Breast epithelium (tissue), 4 donors: ENCODE data around the gene SMAD7. TPM values are rescaled to one million over a fixed set of nuclear protein-coding genes. Genes with fewer than 3 reads are reported as not detected.

Source experiments
- DNase-seq, 2 donors: peaks; one replicate each; pipeline ENCODE4 v3.0.0-alpha.2; 2019; ENCODE audit warnings: low spot score in 2 of 2
- H3K27ac ChIP-seq, 2 donors: fragments of 200-600 bp; sonication (generic) in 1 of 2; one replicate each; pipeline ENCODE4 v1.5.1; 2016 to 2019; ENCODE audit warnings: mild to moderate bottlenecking in 1 of 2
- H3K27me3 ChIP-seq, 2 donors: fragments of 200-600 bp; sonication (generic) in 1 of 2; one replicate each; pipeline versions ENCODE4 v1.5.1 to v1.6.0; 2017 to 2019; ENCODE audit warnings: control low read depth in 1 of 2, mild to moderate bottlenecking in 1 of 2
- H3K36me3 ChIP-seq: fragments of 200-600 bp; one replicate; pipeline ENCODE4 v1.5.1; 2019
- H3K4me1 ChIP-seq, 2 donors: fragments of 200-600 bp; sonication (generic); one replicate each; pipeline ENCODE4 v1.5.1; 2016 to 2019; ENCODE audit warnings: control low read depth in 1 of 2
- H3K4me3 ChIP-seq, 3 donors: fragments of 200-600 bp; sonication (generic); 1 replicate in 2 of 3; 2 replicates in 1 of 3; pipeline ENCODE4 v1.5.1; 2016 to 2019; ENCODE audit warnings: mild to moderate bottlenecking in 3 of 3, moderate library complexity in 2 of 3
- H3K9me3 ChIP-seq, 2 donors: fragments of 200-600 bp; sonication (generic) in 1 of 2; one replicate each; pipeline ENCODE4 v1.5.1; 2016 to 2019; ENCODE audit warnings: control low read depth in 1 of 2
- CTCF ChIP-seq, 3 donors: fragments of 450-650 bp; IDR thresholded peaks; one replicate each; pipeline ENCODE4 v1.5.1; 2016 to 2017; ENCODE audit warnings: antibody characterized with exemption in 3 of 3, mild to moderate bottlenecking in 3 of 3, moderate library complexity in 3 of 3
- POLR2A ChIP-seq: fragments of 450-650 bp; IDR thresholded peaks from one replicate; pipeline ENCODE4 v1.6.1; 2016; ENCODE audit warnings: antibody characterized with exemption, mild to moderate bottlenecking, moderate library complexity
- POLR2AphosphoS5 ChIP-seq, 3 donors: sonication (generic); formaldehyde crosslinking; IDR thresholded peaks; one replicate each; pipeline ENCODE4 v1.6.1; 2017; ENCODE audit warnings: antibody characterized with exemption in 3 of 3
- intact Hi-C: fragments of 100-400 bp; cut with DNase I; formaldehyde crosslinking; loops from one replicate; pipeline ENCODE4 v1.15.1; 2023; ENCODE audit warnings: low total_unique reads
- total RNA-seq, 3 donors: library from RNA; depleted of rRNA; stranded (reverse); fragments of >200 nt; gene quantifications; one replicate each; pipeline ENCODE4 v1.1.0, GENCODE V29; 2016

Gene SMAD7
- total RNA-seq, 3 donors from 2014 or later, result 17.4 to 21.2 (median 20.6) TPM

GRCh38 chr18:48951448-48952286 lies 902 bp upstream of the SMAD7 start:
- H3K4me3 ChIP-seq, result peak overlapping the region; percentile 90 to 97 (median 91)
- peak overlapping the region; percentile 97 to 99 for H3K27ac ChIP-seq
- peaks cover 8 to 20% of the 10 kb centered on the region in 2 donors for H3K4me1 ChIP-seq
- peak; percentile 87 for DNase-seq
- TF ChIP-seq CTCF (IDR thresholded peaks at IDR 0.05) (peak in 1 of 3 donors; percentile 47), POLR2AphosphoS5 (IDR thresholded peaks at IDR 0.05) (peak in 1 of 3 donors; percentile 47), POLR2A (no peak)
- intact Hi-C loops, result no loop called here
- no peaks in the 10 kb centered on the region for H3K36me3 ChIP-seq
- H3K9me3 ChIP-seq, result no peaks in the 10 kb centered on the region
- H3K27me3 ChIP-seq, result no peaks in the 10 kb centered on the region

- H3K4me3 ChIP-seq, result peak overlapping the region; percentile 90 to 97 (median 91)
- peaks cover 8 to 11% of the 10 kb centered on the region in 2 donors for H3K4me1 ChIP-seq
- intact Hi-C loops, result no loop called here
- no peaks in the 10 kb centered on the region for H3K9me3 ChIP-seq
- DNase-seq, result no peak
- H3K36me3 ChIP-seq, result no peaks in the 10 kb centered on the region
- H3K27me3 ChIP-seq, result no peaks in the 10 kb centered on the region
- peak in 1 of 3 donors; percentile 14 for TF ChIP-seq POLR2AphosphoS5 (IDR thresholded peaks at IDR 0.05)
- no peak for TF ChIP-seq POLR2A
- peak overlapping the region; percentile 81 to 99 for H3K27ac ChIP-seq
Observed at GRCh38 chr18:48949606-48950535, 894 bp downstream of the SMAD7 start.

- DNase-seq, result no peak
- no peaks in the 10 kb centered on the region for H3K27me3 ChIP-seq
- H3K4me3 ChIP-seq, result peak overlapping the region; percentile 90 to 97 (median 91)
- no peaks in the 10 kb centered on the region for H3K9me3 ChIP-seq
- peak overlapping the region; percentile 81 to 99 for H3K27ac ChIP-seq
- intact Hi-C loops, result no loop called here
- H3K4me1 ChIP-seq, result peaks cover 8 to 13% of the 10 kb centered on the region in 2 donors
- TF ChIP-seq POLR2A, result no peak
- TF ChIP-seq POLR2AphosphoS5 (IDR thresholded peaks at IDR 0.05), result no peak
- TF ChIP-seq CTCF (IDR thresholded peaks at IDR 0.05), result no peak
- H3K36me3 ChIP-seq, result no peaks in the 10 kb centered on the region
Observed at GRCh38 chr18:48949050-48949605, 1.6 kb downstream of the SMAD7 start.

- Histone ChIP-seq H3K4me3 (peak overlapping the region; percentile 90 to 97 (median 91)), H3K9me3 (no peaks in the 10 kb centered on the region), H3K27ac (peak overlapping the region; percentile 81 to 99), H3K27me3 (no peaks in the 10 kb centered on the region), H3K4me1 (peaks cover 8 to 19% of the 10 kb centered on the region in 2 donors), H3K36me3 (no peaks in the 10 kb centered on the region)
- TF ChIP-seq CTCF (IDR thresholded peaks at IDR 0.05) (no peak), POLR2A (no peak), POLR2AphosphoS5 (IDR thresholded peaks at IDR 0.05) (no peak)
- intact Hi-C loops, result no loop called here
- DNase-seq, result no peak
Observed at GRCh38 chr18:48948112-48949049, 2.4 kb downstream of the SMAD7 start.
